Mesodermal cell (in vitro differentiated cells): ENCODE measurements around the gene BAIAP2.

ENCODE experiments used
- H3K27ac ChIP-seq: 2 replicates; pipeline ENCODE4 v1.7.0; 2013; ENCODE audit warnings: mild to moderate bottlenecking, low read depth, low read length, moderate library complexity; ENCODE audit not compliant: severe bottlenecking
- H3K36me3 ChIP-seq: 2 replicates; pipeline ENCODE4 v1.7.1; 2013; ENCODE audit warnings: mild to moderate bottlenecking, low read length, moderate library complexity; ENCODE audit not compliant: control insufficient read depth, insufficient read depth
- H3K4me1 ChIP-seq: one replicate; pipeline ENCODE4 v1.7.1; 2013; ENCODE audit warnings: mild to moderate bottlenecking, low read length; ENCODE audit not compliant: insufficient read depth, control insufficient read depth, poor library complexity, severe bottlenecking
- H3K4me3 ChIP-seq: 2 replicates; pipeline ENCODE4 v1.7.0; 2013; ENCODE audit warnings: low read length, control low read depth, mild to moderate bottlenecking; ENCODE audit not compliant: insufficient read depth, poor library complexity, severe bottlenecking; ENCODE audit errors: extremely low read depth
- H3K9me3 ChIP-seq: 2 replicates; pipeline ENCODE4 v1.7.1; 2013; ENCODE audit warnings: mild to moderate bottlenecking, low read length, moderate library complexity; ENCODE audit not compliant: control insufficient read depth
- WGBS, 2 experiments: methylation state at CpG; one replicate each; pipeline ENCODE4 v1.1.5; 2013; ENCODE audit warnings: missing lambda C conversion rate in 2 of 2; ENCODE audit not compliant: insufficient coverage in 2 of 2; 5-methylcytosine and 5-hydroxymethylcytosine counted together

BAIAP2 gene

DNA sequence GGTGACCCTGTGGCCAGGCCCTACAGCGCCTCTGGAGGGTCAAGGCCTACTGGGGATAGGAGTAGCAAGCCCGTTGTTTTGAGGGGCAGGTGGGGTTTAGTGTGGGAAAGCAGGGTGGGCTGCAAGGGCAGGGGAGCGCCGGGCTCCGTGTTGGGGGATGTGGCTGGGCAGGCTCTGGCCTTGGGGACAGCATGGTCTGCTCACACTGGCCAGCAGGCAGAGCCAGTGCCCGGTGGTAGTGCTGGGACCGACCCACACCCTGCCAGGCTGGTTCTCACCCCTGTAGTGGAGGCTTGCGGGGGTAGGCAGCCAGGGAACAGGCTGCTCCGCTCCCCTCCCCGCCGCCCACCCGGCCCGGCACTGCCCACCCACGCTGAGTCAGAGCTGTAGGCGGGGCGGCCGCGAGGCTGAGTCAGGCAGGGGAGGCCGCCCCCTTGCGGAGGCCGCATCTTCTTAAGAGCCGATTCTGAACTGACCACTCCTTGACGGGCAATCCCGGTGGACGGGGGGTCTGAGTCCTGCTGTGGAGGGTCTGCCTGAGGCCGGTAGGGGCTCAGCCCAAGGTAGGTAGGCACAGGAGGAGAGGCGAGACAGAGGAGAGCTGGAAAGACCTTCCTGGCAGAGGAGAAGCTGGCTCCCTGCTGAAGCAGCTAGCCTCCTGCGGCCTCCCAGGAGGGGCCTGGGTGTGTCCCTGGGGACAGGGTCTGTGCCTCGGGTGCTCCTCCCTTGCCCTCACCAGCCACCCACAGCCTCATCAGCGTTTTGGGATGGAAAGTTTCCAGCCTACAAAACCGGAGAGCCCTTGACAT, 62.4 kb downstream of the BAIAP2 start:
- Histone ChIP-seq H3K27ac (no peak overlapping the region), H3K36me3 (peaks cover 12% of the 10 kb centered on the region), H3K4me1 (peaks cover 55% of the 10 kb centered on the region), H3K9me3 (no peaks in the 10 kb centered on the region), H3K4me3 (no peak overlapping the region)
- 11 to 21% methylated on average over 22 to 25 of the region's 31 CpGs for WGBS, 2 experiments

DNA sequence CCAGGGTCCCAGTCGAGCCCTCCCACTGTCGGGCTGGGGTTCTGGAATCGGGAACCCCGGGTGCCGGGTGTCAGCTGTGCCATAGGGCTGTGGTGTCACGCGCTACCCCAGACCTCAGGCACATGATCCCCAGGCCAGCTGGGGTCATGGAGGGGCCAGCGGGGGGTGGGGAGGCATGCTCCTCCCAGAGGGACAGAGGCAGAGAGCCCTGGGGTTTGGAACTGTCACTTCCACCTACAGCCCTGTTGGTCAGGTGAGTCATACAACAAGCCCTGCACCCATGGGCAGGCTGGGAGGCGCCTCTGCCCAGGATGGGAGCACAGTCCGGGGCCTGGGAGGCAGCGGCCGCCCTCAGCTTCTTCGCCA, 63.0 kb downstream of the BAIAP2 start:
- H3K36me3 ChIP-seq, result peaks cover 12% of the 10 kb centered on the region
- H3K4me1 ChIP-seq, result peaks cover 55% of the 10 kb centered on the region
- no peak overlapping the region for H3K4me3 ChIP-seq
- no peak overlapping the region for H3K27ac ChIP-seq
- 89% methylated on average over 12 to 13 of the region's 13 CpGs for WGBS, 2 experiments
- H3K9me3 ChIP-seq, result no peaks in the 10 kb centered on the region

- Histone ChIP-seq H3K9me3 (no peaks in the 10 kb centered on the region), H3K4me3 (no peak overlapping the region), H3K27ac (no peak overlapping the region), H3K4me1 (peaks cover 37% of the 10 kb centered on the region), H3K36me3 (peaks cover 18% of the 10 kb centered on the region)
- WGBS, 2 experiments, result 96 to 97% methylated on average over 19 to 23 of the region's 23 CpGs
Observed at GRCh38 chr17:81099888-81100287, 64.9 kb downstream of the BAIAP2 start.

DNA sequence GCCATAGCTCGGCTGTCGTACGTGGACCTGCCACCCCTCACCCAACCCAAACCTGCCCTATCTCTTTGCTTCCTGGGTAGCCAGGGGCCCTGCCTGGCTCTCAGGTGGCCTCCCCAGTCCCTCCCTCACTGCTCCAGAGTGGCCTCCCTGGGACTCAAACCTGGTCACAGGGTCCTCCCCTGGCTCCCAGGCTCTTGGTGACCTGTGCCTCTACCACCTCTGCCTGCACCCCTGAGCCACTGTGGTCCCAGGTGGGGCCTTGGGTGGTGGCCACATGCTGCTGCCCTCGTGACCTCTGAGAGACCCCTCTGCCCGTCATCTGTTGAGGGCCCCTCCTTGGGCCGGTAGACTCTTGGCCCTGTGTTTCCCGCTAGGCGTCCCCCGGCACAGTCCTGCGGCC, 65.7 kb downstream of the BAIAP2 start:
- 85 to 93% methylated on average over 8 to 9 of the region's 10 CpGs for WGBS, 2 experiments

DNA sequence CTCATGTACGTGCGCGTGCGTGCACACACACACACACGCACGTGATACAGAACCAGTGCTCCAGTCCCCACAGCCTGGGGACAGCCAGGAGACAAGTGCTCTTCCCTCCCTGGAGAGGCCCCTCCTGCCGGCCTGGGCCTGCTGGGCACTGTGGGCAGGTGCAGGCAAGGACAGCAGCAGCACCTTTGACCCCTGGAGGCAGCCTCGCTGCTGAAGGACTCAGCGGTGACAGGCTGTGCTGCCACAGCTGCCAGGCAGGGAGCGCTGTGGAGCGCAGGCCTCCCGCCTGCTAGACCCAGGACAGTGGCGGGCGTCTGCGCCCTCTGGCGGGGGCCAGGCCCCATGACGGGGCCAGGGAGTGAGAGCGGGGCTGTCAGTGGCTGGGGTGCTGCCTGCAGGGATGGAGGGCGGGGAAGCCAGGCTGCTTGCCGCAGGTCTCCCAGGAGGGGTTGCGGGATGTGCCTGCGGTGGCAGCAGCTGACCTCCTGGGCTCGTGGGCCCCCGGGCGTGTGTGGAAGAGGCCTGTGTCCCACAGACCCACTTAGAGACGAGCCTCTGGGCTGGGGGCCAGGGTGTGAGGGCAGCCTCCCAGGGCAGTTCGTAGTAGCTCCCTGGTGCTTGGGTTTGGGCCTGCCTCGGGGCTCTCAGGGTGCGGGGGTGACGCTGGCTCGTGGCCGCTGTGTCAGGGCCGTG, 66.8 kb downstream of the BAIAP2 start:
- Histone ChIP-seq H3K9me3 (no peaks in the 10 kb centered on the region), H3K4me3 (no peak overlapping the region), H3K27ac (no peak overlapping the region), H3K4me1 (peaks cover 19% of the 10 kb centered on the region), H3K36me3 (peaks cover 23% of the 10 kb centered on the region)
- WGBS, 2 experiments, result 49 to 50% methylated on average over 33 of the region's 33 CpGs

More for the DNA sequence above, 65.7 kb downstream of the BAIAP2 start:
- Histone ChIP-seq H3K9me3 (no peaks in the 10 kb centered on the region), H3K4me1 (peaks cover 30% of the 10 kb centered on the region), H3K27ac (no peak overlapping the region), H3K36me3 (peaks cover 18% of the 10 kb centered on the region), H3K4me3 (no peak overlapping the region)

DNA sequence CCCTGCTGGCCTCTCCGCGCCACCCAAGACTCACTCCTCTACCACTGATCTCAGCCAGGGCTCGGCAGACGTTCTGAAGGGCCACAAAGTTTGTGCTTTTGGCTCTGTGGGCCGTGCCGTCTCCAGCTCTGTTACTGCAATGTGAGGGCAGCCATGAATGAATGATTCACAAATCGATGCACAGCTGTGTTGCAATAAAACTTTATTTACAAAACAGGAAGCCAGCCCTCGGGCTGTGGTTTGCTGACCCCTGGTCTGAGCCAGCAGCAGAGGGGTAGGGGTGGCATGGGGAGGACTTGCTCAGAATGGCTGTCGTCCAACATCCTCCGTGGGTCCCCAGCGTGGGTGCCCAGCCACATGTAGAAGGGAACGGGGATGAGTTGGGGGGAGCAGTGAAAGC, 67.4 kb downstream of the BAIAP2 start:
- Histone ChIP-seq H3K27ac (no peak overlapping the region), H3K9me3 (no peaks in the 10 kb centered on the region), H3K4me3 (no peak overlapping the region), H3K4me1 (peaks cover 14% of the 10 kb centered on the region), H3K36me3 (peaks cover 23% of the 10 kb centered on the region)
- WGBS, 2 experiments, result 97% methylated on average over 12 of the region's 12 CpGs

DNA sequence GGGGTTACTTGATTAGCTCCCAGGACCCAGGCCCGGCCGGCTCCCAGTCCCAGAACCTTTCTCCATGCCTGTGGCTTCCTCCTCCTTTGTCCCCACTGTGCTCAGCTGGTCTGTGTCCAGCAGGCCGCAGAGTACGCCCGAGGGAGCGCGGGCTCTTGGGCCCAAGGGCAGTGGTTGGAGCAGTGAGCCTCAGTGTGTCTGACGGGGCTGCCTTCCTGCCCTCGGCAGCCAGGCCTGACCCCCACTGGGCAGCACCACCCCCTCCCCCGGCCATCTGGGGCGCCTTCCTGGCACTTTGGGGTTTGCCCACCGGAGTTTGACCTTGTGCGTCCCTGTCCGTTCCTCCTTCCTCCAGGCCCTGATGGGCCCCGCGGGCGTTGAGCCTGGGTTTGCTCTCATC, 67.9 kb downstream of the BAIAP2 start:
- Histone ChIP-seq H3K4me3 (no peak overlapping the region), H3K27ac (no peak overlapping the region), H3K36me3 (peaks cover 23% of the 10 kb centered on the region), H3K4me1 (peaks cover 9% of the 10 kb centered on the region), H3K9me3 (no peaks in the 10 kb centered on the region)
- 96 to 98% methylated on average over 15 of the region's 17 CpGs for WGBS, 2 experiments

- Histone ChIP-seq H3K4me1 (peaks cover 4% of the 10 kb centered on the region), H3K36me3 (peaks cover 23% of the 10 kb centered on the region)
- 96 to 100% methylated on average over 17 to 20 of the region's 20 CpGs for WGBS, 2 experiments
Observed at GRCh38 chr17:81103379-81103778, 68.4 kb downstream of the BAIAP2 start.

GRCh38 chr17:81106716-81107115, 71.8 kb downstream of the BAIAP2 start:
- H3K27ac ChIP-seq, result no peak overlapping the region
- H3K4me1 ChIP-seq, result no peaks in the 10 kb centered on the region
- peaks cover 37% of the 10 kb centered on the region for H3K36me3 ChIP-seq
- H3K9me3 ChIP-seq, result no peaks in the 10 kb centered on the region
- WGBS, 2 experiments, result 94 to 99% methylated on average over 20 to 23 of the region's 24 CpGs
- no peak overlapping the region for H3K4me3 ChIP-seq

More at GRCh38 chr17:81103379-81103778, 68.4 kb downstream of the BAIAP2 start:
- Histone ChIP-seq H3K27ac (no peak overlapping the region), H3K9me3 (no peaks in the 10 kb centered on the region), H3K4me3 (no peak overlapping the region)

GRCh38 chr17:81108220-81108619, 73.3 kb downstream of the BAIAP2 start:
- 96% methylated on average over 7 to 9 of the region's 9 CpGs for WGBS, 2 experiments
- Histone ChIP-seq H3K36me3 (peaks cover 37% of the 10 kb centered on the region), H3K9me3 (no peaks in the 10 kb centered on the region), H3K27ac (no peak overlapping the region), H3K4me1 (no peaks in the 10 kb centered on the region), H3K4me3 (no peak overlapping the region)

- Histone ChIP-seq H3K4me1 (no peaks in the 10 kb centered on the region), H3K36me3 (peaks cover 30% of the 10 kb centered on the region), H3K4me3 (no peak overlapping the region), H3K9me3 (no peaks in the 10 kb centered on the region), H3K27ac (no peak overlapping the region)
- 96 to 99% methylated on average over 15 to 16 of the region's 22 CpGs for WGBS, 2 experiments
Observed at GRCh38 chr17:81109957-81110356, 75.0 kb downstream of the BAIAP2 start.
